Transverse colon (tissue), 4 donors: ENCODE data around the gene FSD1. TPM values are rescaled to one million over a fixed set of nuclear protein-coding genes. Genes with fewer than 3 reads are reported as not detected.

Experiments used
- DNase-seq: peaks from one replicate; pipeline ENCODE4 v3.0.0-alpha.2; 2019
- H3K27ac ChIP-seq, 4 donors: fragments of 200-600 bp; sonication (generic); 2 replicates each; pipeline ENCODE4 v1.5.1; 2016 to 2018; ENCODE audit warnings: inconsistent platforms in 4 of 4
- H3K27me3 ChIP-seq: fragments of 200-600 bp; sonication (generic); 2 replicates; pipeline ENCODE4 v1.5.1; 2017; ENCODE audit warnings: inconsistent platforms
- H3K36me3 ChIP-seq, 4 donors: fragments of 200-600 bp; sonication (generic); 2 replicates each; pipeline ENCODE4 v1.5.1; 2017 to 2019; ENCODE audit warnings: inconsistent platforms in 4 of 4
- H3K4me1 ChIP-seq, 4 donors: fragments of 200-600 bp; sonication (generic); 2 replicates each; pipeline ENCODE4 v1.5.1; 2017 to 2020; ENCODE audit warnings: inconsistent platforms in 4 of 4
- H3K4me3 ChIP-seq, 4 donors: fragments of 200-600 bp; sonication (generic); 1 replicate in 1 of 4; 2 replicates in 3 of 4; pipeline versions ENCODE4 v1.5.1 to v1.6.1; 2017 to 2019; ENCODE audit warnings: inconsistent platforms in 4 of 4
- H3K9me3 ChIP-seq, 2 donors: fragments of 200-600 bp; sonication (generic); 2 replicates each; pipeline ENCODE4 v1.5.1; 2017 to 2019; ENCODE audit warnings: inconsistent platforms in 2 of 2
- CTCF ChIP-seq, 5 experiments: fragments of 200-600 bp in 3 of 5; fragments of 450-650 bp in 2 of 5; sonication (generic) in 3 of 5; IDR thresholded peaks; 1 replicate in 2 of 5; 2 replicates in 3 of 5; pipeline ENCODE4 v1.5.1; 2016 to 2017; ENCODE audit warnings: antibody characterized with exemption in 5 of 5, inconsistent platforms in 3 of 5, mild to moderate bottlenecking in 2 of 5, moderate library complexity in 1 of 5
- EP300 ChIP-seq: sonication (generic); formaldehyde crosslinking; IDR thresholded peaks from one replicate; pipeline ENCODE4 v1.6.1; 2017; ENCODE audit warnings: antibody characterized with exemption, low read depth
- POLR2A ChIP-seq: fragments of 450-650 bp; IDR thresholded peaks from one replicate; pipeline ENCODE4 v1.6.1; 2016; ENCODE audit warnings: antibody characterized with exemption, mild to moderate bottlenecking, moderate library complexity
- POLR2AphosphoS5 ChIP-seq, 3 donors: sonication (generic); formaldehyde crosslinking; IDR thresholded peaks; one replicate each; pipeline ENCODE4 v1.6.1; 2016; ENCODE audit warnings: antibody characterized with exemption in 3 of 3
- WGBS, 2 donors: methylation state at CpG; one replicate each; pipeline ENCODE4 v1.1.5; 2018; ENCODE audit warnings: low coverage in 1 of 2; 5-methylcytosine and 5-hydroxymethylcytosine counted together
- in situ Hi-C, 4 donors: fragments of 200-750 bp; cut with MboI; loops; one replicate each; pipeline versions ENCODE4 v1.15.0 to v1.15.1; 2017; ENCODE audit warnings: low sequenced_read_pairs in 3 of 4, low pct_ligation_motif_present in 1 of 4, low pct_unique_long_range_greater_than_20kb in 1 of 4
- intact Hi-C: fragments of 100-400 bp; cut with DNase I; formaldehyde crosslinking; loops from one replicate; pipeline ENCODE4 v1.15.1; 2023; ENCODE audit warnings: low total_unique reads
- total RNA-seq, 4 donors: library from RNA; depleted of rRNA; stranded (reverse); fragments of >200 nt; gene quantifications; one replicate each; pipeline ENCODE4 v1.1.0, GENCODE V29; 2016

FSD1 gene
- total RNA-seq, 4 donors from 2014 or later = 0.68 to 2.9 (median 1.5) TPM; not detected in 1

GRCh38 chr19:4297901-4298809, 6.2 kb upstream of the FSD1 start:
- intact Hi-C loops = no loop called here
- H3K9me3 ChIP-seq = no peaks in the 10 kb centered on the region
- no peaks in the 10 kb centered on the region for H3K27me3 ChIP-seq
- in situ Hi-C loops = no loop called here
- WGBS, 2 donors = 81 to 85% methylated on average over 8 to 23 of the region's 27 CpGs
- no peaks in the 10 kb centered on the region for H3K4me1 ChIP-seq
- no peak overlapping the region for H3K27ac ChIP-seq
- TF ChIP-seq EP300 (no peak), CTCF (IDR thresholded peaks at IDR 0.05) (no peak), POLR2A (no peak), POLR2AphosphoS5 (IDR thresholded peaks at IDR 0.05) (no peak)
- H3K4me3 ChIP-seq = no peak overlapping the region
- DNase-seq = no peak
- no peaks in the 10 kb centered on the region for H3K36me3 ChIP-seq

GRCh38 chr19:4298810-4299550, 5.4 kb upstream of the FSD1 start:
- TF ChIP-seq CTCF (IDR thresholded peaks at IDR 0.05) = no peak
- no peak for TF ChIP-seq EP300
- TF ChIP-seq POLR2A = no peak
- no peak for TF ChIP-seq POLR2AphosphoS5 (IDR thresholded peaks at IDR 0.05)
- H3K27ac ChIP-seq = no peak overlapping the region
- intact Hi-C loops = no loop called here
- WGBS, 2 donors = 80 to 90% methylated on average over 3 to 7 of the region's 8 CpGs
- no peak overlapping the region for H3K4me3 ChIP-seq
- no peaks in the 10 kb centered on the region for H3K4me1 ChIP-seq
- DNase-seq = no peak
- H3K36me3 ChIP-seq = no peaks in the 10 kb centered on the region
- in situ Hi-C loops = no loop called here
- no peaks in the 10 kb centered on the region for H3K9me3 ChIP-seq
- no peaks in the 10 kb centered on the region for H3K27me3 ChIP-seq

GRCh38 chr19:4300589-4300988, 3.8 kb upstream of the FSD1 start:
- TF ChIP-seq CTCF (IDR thresholded peaks at IDR 0.05) (no peak), POLR2A (no peak), EP300 (no peak), POLR2AphosphoS5 (IDR thresholded peaks at IDR 0.05) (no peak)
- H3K27me3 ChIP-seq = peaks cover 14% of the 10 kb centered on the region
- peaks cover 0 to 6% (median 0%) of the 10 kb centered on the region in 4 donors for H3K4me1 ChIP-seq
- no peak for DNase-seq
- no peak overlapping the region for H3K27ac ChIP-seq
- WGBS, 2 donors = 84% methylated on average over 3 of the region's 3 CpGs; no CpG with 5 or more reads in 1 of the 2 donors
- no peaks in the 10 kb centered on the region for H3K36me3 ChIP-seq
- in situ Hi-C loops (no loop called here), intact Hi-C loops (no loop called here)
- no peak overlapping the region for H3K4me3 ChIP-seq
- no peaks in the 10 kb centered on the region for H3K9me3 ChIP-seq

- WGBS, 2 donors = 52 to 68% methylated on average over 10 to 13 of the region's 13 CpGs
- intact Hi-C loops (no loop called here), in situ Hi-C loops (no loop called here)
- Histone ChIP-seq H3K27ac (peak overlapping the region in 3 of 4 donors; percentile 1 to 41 (median 6)), H3K4me3 (no peak overlapping the region), H3K36me3 (no peaks in the 10 kb centered on the region), H3K9me3 (no peaks in the 10 kb centered on the region), H3K4me1 (peaks cover 0 to 6% (median 0%) of the 10 kb centered on the region in 4 donors), H3K27me3 (peaks cover 14% of the 10 kb centered on the region)
- no peak for DNase-seq
- TF ChIP-seq POLR2A (no peak), EP300 (no peak), POLR2AphosphoS5 (IDR thresholded peaks at IDR 0.05) (no peak), CTCF (IDR thresholded peaks at IDR 0.05) (no peak)
Measured at GRCh38 chr19:4301590-4302242, 2.7 kb upstream of the FSD1 start.
